ENCODE data around the gene GATA5.

GATA5 gene, protein sequence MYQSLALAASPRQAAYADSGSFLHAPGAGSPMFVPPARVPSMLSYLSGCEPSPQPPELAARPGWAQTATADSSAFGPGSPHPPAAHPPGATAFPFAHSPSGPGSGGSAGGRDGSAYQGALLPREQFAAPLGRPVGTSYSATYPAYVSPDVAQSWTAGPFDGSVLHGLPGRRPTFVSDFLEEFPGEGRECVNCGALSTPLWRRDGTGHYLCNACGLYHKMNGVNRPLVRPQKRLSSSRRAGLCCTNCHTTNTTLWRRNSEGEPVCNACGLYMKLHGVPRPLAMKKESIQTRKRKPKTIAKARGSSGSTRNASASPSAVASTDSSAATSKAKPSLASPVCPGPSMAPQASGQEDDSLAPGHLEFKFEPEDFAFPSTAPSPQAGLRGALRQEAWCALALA

GRCh38 chr20:62475772-62476055 lies at the start of gene GATA5:
GATA5 (minus strand) TSS chr20:62475995; CDS start chr20:62475521, 474 bp downstream.
- no peak for DNase-seq

GRCh38 chr20:62525014-62525413 lies 49.2 kb upstream of the GATA5 start:
- DNase-seq, result no peak

- DNase-seq, result no peak
Measured at GRCh38 chr20:62524505-62524911, 48.7 kb upstream of the GATA5 start.

GRCh38 chr20:62523473-62524203 lies 47.8 kb upstream of the GATA5 start:
- DNase-seq, result no peak

GRCh38 chr20:62522748-62523396 lies 47.1 kb upstream of the GATA5 start:
- DNase-seq, result no peak

DNA sequence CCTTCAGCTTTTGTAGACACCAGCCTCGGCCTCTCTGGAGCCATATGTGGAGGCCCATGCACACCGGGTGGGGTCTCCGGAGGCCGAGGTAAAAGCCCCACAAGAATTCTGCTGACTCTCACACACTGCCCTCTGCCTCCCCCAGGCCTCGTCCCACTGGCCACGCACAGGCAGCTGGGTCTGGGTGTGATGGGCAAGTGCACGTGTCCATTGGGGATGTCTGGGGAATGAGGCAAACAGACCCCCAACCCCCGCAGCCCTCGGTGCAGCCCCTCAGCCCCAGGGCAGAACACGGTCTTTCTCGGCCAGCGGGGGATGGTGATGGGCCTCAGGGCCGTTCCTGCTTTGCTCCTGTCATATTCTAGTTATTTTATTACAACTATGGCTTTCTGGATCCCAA lies 44.0 kb upstream of the GATA5 start:
- DNase-seq, result no peak

DNA sequence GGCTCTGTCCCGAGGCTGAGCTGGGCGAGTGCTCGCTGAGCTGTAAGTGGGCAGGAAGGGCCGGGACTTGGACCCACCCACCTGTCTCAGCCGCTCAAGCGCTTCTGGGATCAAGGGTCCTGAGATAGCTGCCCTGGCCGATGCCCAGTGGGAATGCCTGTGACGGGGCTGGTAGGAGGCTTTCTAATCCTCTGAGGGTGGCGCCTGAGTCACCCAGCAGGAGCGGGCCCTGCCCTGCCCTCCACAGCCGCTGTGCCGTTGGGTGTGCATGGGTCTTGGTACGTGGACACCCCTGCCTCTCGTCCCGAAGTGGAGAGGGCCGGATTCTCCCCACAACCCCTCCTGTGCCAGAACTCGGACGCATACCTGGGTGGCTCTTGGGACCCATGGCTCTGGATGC lies 43.1 kb upstream of the GATA5 start:
- no peak for DNase-seq

DNA sequence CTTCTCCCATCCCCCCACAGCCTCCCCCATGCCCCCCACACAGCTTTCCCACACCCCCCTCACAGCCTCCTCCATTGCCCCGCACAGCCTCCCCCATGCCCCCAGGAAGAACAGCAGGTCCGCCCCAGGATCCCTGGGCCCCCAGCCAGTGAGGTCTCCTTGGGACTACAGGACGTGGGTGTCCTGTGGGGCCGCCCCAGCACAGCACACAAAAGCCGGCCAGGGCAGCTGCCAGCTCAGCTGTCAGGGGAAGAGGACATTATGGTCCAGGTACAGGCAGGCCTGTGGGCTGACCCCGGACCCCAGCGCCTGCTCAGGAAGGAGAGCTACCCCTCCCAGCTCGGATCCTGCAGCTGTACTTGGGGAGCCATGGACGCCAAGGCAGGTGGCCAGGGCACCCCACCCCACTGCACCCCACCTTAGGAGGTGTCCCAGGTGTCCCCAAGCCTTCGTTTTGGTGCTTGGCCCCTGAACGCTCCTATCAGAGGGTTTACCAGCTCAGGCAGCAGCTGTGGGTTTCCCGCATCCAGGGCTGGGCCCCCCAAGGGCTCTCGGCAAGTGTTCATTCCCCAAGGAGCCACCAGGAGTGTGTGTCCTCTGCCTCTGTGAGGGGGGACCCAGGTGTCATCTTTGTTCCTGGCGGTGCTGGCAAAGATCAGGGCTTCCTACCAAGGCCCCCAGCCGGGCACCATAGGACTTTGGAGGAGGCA lies 42.3 kb upstream of the GATA5 start:
- no peak for DNase-seq

DNA sequence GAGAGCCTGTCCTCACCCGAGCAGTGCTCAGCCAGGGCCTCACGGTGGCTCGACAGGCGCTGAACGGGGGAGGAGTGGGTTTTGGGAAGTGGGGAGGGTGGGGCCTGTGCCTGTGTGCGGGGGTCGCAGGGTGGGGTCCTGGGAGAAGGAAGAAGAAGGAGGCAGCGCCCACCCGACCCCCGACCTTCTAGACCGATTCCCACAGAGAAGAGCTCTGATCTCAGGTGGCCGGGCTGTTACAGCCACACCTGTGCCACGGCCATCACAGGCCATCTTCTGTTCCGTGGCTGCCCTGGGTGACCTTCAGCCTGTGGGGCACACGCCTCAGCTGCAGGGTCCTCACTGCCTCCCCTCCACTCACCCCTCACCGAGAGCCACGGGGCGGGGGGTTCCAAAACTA lies 41.4 kb upstream of the GATA5 start:
- DNase-seq, result no peak

- no peak for DNase-seq
Measured at GRCh38 chr20:62516338-62516737, 40.5 kb upstream of the GATA5 start.

GRCh38 chr20:62515826-62516225 lies 40.0 kb upstream of the GATA5 start:
- DNase-seq, result no peak

- no peak for DNase-seq
Measured at GRCh38 chr20:62515280-62515679, 39.5 kb upstream of the GATA5 start.

DNA sequence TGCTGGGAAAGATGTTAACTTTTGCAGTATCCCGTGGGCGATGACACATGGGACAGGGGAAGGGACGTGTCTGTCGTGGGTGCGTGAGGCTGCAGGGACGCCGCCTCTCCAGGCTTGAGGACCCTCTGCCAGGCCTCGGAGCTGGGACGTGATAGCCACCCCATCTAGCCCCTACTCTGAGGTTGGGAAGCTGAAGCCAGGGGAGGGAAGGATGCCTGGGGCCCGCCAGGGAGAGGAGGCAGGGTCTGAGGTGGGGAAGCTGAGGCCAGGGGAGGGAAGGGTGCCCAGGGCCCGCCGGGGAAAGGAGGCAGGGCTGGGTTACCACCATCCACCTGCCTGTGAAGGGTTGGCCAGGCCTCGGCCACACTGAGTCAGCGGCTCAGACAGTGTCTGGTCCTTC lies 38.2 kb upstream of the GATA5 start:
- no peak for DNase-seq

GRCh38 chr20:62511915-62512610 lies 36.3 kb upstream of the GATA5 start:
- no peak for DNase-seq

DNA sequence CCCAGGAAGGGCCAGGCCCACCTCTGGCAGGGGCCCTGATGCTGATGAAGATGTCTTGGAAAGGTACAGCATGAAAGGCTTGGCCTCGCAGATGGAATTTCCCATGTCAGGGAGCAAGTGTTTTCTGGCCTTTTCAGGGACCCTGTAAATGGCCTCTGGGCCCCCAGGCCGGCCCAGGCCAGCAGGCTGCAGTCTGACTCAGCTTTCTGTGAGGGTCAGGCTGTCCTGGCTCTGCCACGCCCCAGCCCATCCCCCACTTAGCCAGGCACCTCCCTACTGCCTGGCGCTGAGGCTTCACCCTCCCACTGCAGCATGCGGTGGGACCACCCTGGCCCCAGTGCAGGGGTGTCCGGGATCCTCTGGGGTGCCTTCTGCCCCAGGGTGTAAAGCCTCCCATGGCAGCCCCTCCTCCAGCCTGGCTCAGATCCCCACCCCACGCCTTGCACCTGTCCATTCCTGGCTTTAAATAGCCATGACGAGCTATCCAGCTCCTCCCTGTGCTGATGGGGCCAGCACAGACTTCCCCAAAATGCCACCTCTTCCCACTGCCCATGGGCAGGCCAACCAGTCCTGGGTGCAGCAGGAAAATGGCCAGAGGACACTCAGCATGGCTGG lies 35.6 kb upstream of the GATA5 start:
- no peak for DNase-seq

DNA sequence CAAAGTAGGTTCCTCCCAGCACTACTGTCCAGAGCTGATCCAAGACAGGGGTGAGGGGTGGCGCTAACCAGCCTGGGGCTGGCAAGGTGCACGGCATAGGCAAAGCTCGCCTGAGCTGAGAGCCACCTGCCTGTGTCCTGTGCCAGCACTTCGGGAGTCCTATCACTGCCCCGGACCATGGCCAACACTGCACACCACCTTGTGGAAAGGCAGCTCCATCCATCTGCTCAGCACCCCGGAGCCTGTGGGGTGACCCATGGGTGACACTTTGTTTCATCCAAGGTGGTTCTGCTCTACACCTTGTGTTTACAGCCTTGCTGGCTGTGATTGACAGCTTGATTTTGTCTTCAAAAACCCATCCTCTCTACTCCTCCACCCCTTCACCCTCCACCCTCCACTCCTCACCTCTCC lies 32.9 kb upstream of the GATA5 start:
- no peak for DNase-seq

DNA sequence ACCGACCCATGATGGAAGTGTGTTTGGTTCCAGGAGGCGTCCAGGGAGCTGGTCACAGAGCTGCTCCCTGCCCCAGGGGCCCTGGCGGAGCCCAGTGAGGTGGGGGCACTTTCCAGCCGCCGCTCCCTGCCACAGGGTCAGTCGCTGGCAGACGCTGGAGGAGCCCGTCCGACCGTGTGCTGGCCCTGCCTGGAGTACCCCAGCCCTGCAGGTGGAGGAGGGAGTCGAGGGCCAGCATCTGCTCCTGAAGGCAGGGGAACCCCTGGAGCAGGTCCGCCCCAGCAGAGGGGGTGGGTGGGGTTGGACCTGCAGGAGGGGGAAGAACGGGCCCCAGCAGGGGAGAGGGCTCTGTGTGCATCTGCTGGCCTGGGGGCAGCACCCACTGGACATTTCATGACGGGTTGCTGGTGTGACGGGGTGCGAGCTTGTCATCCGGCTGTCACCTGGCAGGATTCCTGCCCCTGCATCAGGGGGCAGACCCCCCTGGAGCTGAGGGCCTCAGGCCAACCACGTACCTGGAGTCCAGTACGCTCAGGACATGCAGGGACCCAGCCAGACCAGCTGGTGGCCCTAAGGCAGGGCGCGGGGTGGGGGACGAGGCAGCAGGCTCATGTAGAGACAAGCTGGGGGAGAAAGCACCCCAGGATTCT lies 32.3 kb upstream of the GATA5 start:
- no peak for DNase-seq

GRCh38 chr20:62507323-62507722 lies 31.5 kb upstream of the GATA5 start:
- DNase-seq, result no peak

- DNase-seq, result no peak
Measured at GRCh38 chr20:62506791-62507190, 31.0 kb upstream of the GATA5 start.

DNA sequence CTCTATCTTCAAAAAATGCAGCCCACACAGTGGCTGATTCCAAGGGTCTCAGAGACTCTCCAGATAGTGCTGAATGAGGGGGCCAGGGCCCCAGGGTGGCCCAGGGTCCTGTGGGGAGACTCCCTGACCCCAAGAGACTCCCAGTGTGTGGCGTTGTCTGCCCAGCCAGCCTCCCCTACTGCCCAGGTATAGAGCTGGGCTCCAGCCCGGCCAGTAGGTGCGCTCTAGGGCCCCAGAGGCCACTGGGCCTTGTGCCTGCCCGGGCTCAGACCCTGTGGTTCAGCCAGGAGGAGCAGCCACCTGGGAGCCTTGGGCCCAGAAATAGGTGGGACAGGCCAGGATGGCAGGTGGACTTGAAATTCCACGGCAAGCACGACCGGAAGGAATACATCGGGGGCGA lies 30.3 kb upstream of the GATA5 start:
- no peak for DNase-seq

GRCh38 chr20:62505337-62506045 lies 29.7 kb upstream of the GATA5 start:
- DNase-seq, result no peak

Data from NCI-H1436 treated with DMSO at 0.1 percent for 48 hours (cell line).